Stomach (tissue), 4 donors: Measurements from ENCODE around the gene DLGAP1.

Experiments used
- EP300 ChIP-seq: sonication (generic); formaldehyde crosslinking; IDR thresholded peaks from one replicate; pipeline ENCODE4 v1.6.1; 2017; ENCODE audit warnings: antibody characterized with exemption
- TF ChIP-seq, protein P1 (sequence below), 7 experiments: fragments of 450-650 bp in 4 of 7; fragments of 200-600 bp in 3 of 7; sonication (generic) in 3 of 7; IDR thresholded peaks; one replicate each; pipeline ENCODE4 v1.5.1; 2016 to 2019; ENCODE audit warnings: antibody characterized with exemption in 7 of 7, control low read depth in 2 of 7, mild to moderate bottlenecking in 1 of 7

DNA sequence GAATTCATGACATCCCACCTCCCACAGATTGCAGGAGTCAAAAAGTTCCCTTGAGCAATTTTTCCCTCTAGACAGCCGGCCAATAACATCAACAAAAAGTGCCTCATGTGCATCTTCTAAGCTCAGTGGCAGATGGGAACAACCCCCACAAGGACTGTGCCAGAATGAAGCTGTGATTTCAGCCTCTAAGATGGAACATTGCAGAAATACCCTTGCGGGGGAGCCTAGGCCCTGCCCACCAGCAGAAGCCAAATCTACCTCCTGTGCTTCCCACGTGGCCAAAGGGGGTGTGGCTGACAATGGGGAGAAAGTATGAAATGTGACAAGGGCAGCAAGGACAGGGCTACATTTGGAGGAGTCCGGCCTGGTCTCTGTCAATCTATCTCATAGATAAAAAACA is 522.8 kb downstream of the DLGAP1 start:
- TF ChIP-seq, protein P1, sequence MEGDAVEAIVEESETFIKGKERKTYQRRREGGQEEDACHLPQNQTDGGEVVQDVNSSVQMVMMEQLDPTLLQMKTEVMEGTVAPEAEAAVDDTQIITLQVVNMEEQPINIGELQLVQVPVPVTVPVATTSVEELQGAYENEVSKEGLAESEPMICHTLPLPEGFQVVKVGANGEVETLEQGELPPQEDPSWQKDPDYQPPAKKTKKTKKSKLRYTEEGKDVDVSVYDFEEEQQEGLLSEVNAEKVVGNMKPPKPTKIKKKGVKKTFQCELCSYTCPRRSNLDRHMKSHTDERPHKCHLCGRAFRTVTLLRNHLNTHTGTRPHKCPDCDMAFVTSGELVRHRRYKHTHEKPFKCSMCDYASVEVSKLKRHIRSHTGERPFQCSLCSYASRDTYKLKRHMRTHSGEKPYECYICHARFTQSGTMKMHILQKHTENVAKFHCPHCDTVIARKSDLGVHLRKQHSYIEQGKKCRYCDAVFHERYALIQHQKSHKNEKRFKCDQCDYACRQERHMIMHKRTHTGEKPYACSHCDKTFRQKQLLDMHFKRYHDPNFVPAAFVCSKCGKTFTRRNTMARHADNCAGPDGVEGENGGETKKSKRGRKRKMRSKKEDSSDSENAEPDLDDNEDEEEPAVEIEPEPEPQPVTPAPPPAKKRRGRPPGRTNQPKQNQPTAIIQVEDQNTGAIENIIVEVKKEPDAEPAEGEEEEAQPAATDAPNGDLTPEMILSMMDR (IDR thresholded peaks at IDR 0.05) = no peak
- no peak for TF ChIP-seq EP300
